GM18517 (cell line): ENCODE measurements around the gene KLHL29.

Experiments used
- ATAC-seq: cut with Tn5 transposase; IDR thresholded peaks from one replicate; pipeline ENCODE4 v1.9.1; 2021; ENCODE audit warnings: mild to moderate bottlenecking, moderate library complexity; ENCODE audit not compliant: unreplicated experiment

The KLHL29 gene

DNA sequence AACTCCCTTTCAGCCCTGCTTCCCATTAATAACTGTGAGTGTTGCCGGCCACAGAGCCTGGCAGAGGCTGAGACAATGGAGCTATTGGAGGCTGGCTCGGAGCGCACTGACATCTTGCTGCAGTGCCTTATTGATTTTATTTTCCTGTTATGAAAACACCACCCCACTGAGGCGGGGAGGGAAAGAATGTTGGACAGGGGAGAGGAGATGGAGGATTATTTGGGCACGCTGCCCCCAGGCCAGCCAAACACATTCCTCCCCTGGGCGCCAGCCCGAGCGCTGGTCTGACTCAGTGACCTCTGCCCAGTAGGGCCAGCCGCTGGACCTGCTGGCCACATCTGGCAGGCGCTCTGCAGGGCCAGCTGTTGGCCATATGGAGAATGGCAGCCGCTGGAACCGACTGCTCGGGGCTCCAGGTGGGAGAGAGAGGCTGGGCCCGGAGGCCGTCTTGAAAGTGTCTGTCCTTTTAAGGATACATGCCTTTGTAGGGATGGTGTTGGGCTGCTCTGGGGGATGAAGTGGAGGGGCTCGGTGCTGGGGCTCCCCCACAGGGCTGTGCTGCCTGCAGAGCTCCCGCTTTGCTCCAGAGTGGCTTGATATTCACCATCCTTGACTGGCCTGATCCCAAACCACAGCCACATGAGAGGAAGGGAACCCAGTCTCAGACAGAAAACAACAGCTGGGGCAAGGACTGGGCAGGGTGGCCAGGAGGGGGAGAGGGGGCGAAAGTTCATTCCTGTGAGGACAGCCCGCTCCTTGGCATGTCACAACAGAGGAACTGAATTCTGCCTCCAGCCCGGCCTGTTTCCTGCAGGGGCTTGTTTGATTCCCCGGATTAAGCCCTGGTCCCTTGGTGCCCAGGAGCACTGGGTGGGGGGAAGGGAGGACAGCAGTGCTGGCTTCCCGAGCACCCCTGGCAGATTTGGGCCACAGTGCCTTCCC lies 179.0 kb downstream of the KLHL29 start:
- ATAC-seq: no peak

DNA sequence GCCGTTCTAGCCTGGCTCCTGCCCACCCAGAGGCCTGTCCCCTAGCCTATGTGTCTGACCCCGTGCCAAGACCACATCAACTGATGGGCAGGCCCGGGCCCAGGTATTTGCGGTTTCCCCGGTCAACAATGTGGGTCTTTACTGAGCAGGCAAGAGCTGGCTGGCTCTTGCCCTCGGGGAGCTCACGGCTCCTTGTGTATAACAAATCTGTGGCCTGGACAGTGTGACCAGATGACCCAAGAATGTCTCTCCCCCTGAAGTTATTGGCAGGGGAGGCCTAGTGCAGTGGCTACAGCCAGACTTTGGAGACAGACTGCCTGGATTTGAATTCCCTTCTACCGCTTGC lies 179.6 kb downstream of the KLHL29 start:
- ATAC-seq: no peak

DNA sequence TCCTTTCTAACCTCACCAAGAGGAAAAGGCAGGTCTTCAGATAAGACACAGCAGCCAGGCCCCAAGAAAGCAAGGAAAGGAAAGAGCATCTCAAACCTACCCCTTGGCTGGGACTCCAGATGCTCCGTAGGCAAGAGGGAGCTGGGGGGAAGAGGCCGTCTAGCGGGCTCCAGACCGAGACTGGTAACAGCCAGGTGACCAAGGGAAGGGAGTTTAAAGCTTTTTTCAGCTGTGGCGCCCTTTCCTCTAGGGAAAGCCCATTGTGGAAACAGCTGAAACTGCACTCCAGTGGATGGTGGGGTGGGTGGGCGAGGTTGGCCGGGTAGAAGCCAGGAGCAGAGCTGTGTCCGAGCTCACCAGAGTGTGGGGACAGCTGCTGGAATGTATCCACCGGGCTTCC lies 180.4 kb downstream of the KLHL29 start:
- ATAC-seq: no peak

DNA sequence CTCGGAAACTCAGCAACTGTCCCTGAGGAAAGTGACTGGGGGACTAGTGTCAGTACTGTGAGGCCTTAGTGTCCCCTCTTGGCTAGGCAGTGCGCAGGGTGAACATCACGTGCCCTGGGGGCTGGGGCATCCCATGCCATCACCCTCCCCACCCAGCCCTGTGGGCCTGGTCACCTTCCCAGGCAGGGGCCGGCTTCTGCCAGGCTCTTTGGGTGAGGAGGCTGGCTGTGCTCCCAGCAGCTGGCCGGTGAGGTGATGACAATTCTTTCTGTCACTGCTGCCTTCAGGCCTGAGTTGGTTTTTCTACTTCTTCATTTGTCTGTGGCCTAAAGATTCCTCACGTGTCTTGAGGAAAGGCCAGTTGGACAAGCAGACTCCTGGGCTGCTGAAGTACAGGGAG lies 180.8 kb downstream of the KLHL29 start:
- ATAC-seq: no peak

DNA sequence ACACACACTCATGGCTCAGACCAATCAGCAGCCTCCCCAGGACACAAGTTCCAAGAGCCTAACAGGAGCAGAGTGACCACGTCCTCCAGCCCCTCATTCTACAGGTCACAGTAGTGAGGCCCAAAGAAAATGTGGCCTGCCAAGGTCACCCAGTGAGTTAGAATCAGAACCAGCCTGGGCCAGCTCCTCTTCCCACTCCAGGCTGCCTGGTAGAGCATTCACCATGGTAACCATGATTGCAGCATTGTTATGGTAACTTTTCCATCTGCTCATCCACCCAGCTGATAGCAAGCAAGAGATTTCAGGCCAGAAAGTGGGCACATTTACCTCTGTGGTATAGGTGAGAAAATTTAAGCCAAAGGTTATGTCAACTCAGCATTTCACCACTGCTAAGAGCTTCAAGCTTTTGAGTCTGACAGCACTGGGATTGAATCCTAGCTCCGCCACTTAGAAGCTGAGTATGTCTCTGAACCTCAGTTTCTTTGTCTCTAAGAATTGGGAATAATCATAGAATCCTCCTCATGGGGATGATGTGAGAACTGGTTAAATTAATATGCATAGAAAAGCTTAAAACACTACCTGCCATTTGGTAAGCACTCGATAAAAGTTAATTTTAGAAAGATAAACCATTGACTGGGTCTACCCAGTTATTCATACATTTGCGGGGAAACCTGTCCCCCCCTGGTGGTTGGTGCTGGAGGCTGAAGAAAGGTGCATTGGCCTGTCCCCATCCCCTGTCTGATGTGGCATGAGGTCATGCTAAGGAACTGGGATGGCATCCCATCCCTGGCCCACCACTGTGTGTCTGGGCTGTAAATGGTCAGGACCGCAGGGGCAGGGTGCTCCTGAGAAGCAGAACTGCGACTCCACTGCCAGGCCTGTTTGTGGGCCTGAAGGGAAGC lies 181.5 kb downstream of the KLHL29 start:
- ATAC-seq: no peak

DNA sequence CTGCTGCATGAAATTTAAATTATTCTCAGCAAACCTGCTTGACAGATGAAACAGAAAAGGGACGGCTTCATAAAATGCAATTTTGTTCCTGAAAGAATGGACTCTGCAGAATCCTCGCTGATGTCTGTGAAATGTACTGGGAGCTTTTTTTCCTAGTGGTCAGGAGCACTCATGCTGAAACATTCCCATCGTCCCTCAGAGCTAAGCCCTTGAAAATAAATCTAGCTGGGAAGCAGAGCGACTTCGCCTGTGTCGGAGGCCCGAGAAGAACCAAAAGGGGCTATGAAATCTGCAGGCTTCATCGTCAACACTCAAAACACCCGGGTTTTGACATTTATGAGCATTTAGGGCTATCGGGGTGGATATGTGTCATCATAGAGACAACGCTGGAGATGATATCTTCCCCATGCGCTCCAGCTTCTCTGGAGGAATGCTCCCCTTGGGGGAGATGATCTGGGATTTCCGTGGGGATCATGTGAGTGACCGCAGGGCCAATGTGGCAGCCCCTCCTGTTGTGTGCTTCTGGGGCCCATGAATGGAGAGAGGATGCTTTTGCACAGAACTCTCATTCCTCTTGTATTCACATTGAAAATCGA lies 182.3 kb downstream of the KLHL29 start:
- no peak for ATAC-seq

DNA sequence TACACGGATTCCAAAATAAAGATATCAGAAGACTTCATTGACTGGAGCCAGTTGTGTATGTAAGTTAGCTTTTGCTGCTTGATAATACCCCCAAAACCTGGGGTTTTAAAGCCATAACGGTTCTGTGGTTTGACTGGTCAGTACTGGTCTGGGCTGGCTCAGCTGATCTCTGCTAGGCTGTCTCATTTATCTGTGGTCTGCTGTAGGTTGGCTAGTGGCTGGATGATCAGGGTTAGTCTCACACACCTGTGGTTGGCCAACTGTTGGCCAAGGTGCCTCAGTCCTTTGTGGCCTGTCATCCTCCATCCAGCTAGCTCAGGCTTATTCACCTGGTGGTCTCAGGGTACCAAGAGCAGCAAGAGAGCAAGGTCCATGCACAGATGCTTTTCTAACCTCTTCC lies 183.2 kb downstream of the KLHL29 start:
- no peak for ATAC-seq

DNA sequence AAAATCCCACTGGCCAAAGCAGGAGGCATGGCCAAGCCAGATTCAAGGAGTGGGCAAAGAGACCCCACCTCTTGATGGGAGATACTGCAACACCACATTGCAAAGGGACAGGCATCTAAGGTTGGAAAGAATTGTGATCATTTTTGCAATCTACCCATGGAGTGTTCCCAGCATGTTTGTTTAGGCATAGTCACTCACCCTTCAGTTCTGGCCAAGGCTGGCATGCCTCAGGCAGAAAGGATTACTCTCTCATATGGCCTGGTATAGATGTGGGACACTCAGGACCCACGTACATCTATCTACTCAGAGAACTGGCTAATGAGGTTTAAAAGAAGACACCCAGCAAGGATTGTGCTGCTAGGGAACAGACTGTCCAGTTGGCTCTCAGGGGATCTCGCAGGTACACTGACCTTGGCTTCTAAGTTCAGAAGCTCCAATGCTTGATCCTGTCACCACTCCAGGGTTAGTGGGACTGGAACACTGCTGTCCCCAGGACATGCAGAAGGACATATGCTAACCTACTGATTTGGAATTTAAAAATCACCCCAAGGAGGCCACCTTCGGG lies 183.7 kb downstream of the KLHL29 start:
- ATAC-seq: no peak

DNA sequence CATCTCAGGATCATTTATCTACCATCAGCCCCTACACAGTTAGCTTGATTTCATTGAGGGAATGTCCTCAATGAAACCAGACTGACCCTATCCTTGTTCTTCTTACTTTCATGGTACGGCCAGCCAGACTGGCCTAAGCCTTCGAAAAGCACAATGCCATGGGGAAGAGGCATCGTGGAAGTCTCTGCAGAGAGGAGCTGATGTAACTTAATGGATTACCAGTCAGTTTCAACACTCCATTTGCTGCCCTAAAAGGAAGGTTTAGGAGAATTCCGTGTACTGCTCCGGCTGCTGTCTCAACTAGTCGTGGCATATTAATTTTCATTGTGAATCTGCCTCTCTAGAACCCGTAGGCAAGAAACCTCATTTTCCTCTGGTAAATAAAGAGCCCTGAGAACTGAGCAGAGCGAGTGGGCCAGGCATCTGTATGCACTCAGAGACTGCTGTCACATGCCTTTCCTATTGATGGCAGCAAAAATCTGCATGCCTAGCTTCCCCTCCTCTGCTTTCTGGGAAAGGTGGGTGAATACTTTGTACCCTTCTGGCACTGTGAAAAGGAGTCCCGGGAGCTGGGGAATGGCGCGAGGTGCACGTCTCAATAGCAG lies 184.9 kb downstream of the KLHL29 start:
- ATAC-seq: no peak

DNA sequence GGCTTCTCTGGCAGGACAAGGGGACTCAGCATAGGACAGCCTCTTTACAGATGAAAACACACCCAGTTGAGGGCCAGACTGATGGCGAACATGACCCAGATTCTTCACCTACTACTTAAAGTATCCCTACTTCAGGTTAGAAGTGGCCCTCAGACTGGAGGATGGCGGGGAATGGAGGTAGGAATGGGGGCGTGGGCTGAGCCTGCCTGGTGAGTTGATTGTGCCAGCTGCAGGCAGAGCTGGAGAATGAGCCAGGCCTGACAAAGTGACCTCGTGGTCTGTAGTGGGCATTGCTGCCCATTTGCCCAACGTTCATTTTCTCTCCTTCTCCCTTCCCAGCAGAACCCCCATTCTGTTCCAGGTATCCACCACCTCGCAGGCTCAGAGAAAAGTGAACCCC lies 186.1 kb downstream of the KLHL29 start:
- ATAC-seq: no peak

DNA sequence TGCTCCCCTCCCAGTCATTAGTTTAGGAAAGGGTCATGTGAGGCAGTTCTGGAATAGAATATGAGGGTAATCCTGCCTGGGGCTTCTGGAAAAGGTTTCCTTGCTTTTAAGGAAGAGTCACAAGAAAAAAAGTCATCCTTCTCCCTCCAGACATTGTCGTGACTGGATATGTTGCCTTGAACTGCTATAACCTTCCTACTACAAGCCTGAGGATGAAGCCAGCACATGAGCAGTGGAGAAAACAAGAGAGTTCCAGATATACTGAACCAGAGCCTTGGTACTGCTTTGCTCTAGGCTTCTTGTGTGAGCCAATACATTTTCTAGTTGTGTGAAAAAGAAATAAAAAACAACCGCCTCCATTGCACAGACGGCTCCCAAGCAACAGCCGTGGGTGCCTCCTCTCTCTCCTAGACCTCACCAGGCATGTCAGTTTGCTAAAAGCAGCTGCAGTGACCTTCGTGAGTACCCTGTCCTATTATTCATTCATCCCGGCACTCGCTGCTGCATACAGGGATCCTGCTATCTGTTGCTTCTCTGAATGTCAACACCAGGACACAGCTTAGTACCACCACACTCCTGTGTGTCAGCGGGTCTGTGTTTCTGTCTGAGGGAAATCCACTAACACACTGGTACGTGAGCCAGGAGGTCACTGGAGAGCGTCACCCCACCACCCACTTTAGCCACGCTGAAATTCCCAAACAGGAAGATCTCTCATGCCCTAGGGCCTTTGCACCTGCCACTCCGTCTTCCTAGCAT lies 186.7 kb downstream of the KLHL29 start:
- no peak for ATAC-seq

DNA sequence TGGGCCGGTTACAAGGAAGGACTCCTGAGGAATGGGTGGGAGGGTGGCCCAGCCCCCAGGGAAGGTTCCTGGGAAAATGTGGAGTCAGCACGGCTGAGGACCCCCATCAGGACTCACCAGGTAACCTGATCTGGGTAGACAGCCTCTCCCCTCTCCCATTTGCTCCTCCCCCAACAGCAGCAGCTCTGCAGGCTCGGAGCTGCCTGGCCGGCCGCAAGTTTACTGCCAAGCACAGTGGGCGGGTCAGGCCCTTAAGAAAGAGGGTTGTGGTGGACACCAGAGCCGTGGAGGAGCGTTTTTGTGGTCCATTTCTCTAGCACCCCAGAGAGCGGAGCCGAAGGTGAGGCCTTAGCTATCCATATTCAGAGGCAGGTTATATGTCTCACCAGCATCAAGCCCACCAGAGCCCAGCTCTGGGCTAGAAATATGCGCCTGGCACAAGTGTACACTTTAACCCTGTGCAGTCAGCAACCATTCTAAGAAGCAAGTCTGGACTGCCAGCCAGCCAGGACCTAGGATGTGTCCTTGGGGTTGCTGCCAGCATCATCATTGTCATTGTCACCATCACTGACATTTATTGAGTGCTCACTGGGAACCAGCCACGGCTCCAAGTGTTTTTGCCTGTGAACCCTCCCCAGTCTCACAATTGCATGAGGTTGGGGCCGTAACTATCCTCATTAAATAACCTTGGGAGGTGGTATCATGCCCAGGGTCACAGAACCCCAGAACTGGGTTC lies 190.1 kb downstream of the KLHL29 start:
- ATAC-seq: no peak

DNA sequence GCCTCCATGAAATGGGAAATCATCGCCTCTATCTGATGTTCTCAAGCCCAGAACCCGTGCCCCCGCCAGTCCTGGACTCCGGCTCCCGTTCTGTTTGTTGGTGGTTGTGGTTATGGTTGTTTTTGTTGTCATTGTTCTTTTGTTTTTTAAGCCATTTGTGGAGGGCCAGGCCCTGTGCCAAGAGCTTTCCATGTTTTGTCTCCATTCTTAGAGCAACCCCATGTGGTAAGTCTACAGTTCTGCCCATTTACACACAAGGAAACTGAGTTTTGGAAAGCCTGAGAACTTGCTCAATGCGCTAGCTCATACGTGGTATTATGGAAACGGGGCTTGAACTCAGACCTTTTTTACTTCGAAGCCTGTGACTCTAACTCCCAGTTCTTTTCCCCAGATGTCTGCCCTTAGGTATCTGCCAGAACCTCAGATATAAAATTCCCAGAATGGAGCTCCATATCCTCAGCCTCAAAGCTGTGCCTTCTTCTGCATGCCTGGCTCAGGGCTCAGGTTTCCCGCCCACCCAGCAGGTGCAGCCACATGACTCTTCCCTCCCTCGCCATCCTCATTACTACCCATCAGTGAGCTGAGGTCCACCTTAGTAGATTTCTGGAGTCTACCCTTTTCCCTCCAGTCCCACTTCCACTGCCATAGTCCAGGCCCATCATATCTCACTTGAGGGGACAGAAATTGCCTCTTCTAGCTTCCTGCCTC lies 194.1 kb downstream of the KLHL29 start:
- no peak for ATAC-seq

DNA sequence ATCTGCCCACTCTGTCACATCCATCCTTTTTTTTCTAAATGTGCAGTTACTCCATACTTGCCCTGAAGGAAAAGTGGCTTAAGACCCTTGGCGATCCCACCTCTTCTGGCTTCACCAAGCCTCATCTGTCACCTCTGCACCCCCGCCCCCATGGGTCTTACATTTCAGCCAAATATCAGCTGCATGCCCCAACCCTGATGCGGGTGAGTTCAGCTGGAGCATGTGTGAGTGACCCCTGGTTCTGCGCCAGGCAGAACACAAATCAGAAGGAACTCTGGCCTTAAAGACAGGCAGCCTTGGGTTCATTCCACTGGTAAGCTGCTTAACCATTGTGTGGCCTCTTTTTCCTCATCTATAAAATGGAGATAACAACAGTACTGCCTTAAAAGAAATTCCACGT lies 194.7 kb downstream of the KLHL29 start:
- ATAC-seq: no peak

DNA sequence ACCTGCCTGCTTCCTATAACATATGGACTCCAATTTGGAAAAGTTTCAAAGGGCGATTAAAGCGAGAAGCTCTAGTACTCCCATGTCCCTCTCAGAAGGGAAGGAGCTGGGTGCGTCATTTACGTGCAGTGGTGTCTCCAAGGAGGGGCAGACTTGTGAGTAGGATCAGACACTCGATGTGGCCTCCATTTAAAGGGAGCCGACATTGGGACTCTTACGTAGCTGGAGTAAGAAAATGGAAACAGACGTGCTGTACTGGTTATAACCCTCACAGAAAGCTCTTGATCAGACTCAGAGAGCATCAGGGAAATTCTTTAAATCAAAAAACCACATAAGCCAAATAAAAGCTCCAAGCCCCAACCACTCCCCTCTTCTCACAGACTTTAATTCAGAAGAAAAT lies 198.5 kb downstream of the KLHL29 start:
- ATAC-seq: no peak

DNA sequence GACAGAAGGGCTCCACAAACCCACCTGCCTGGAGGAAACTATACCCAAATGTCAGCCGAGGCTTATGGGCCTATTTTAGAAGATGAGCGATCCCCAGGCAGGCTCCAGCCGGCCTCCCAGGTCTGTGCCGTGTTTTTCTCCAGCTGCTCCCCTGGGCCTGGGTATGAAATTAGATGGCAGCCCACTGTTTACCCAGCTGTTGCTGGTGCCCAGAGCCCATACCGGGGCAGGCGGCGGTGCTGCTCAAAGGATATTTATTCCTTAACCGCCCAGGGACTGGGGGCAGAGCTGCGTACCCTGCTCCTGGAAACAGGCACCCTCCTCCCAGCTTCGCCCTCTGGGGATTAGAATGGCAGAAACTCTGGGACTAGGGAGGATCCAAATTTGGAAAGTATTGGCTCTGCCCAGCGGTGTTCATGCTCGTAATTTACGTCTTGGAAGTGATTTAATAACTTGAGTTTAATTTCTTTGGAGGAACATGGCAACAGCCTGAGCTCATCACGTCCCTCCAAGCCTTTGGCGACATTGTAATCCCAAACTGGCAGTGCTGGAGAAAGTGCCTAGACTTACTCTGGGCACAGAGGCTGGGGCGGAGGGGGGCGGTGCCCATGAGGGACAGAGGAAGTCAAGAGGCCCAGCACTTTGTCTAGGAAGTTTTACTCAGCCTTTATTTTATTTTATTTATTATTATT lies 199.2 kb downstream of the KLHL29 start:
- no peak for ATAC-seq

DNA sequence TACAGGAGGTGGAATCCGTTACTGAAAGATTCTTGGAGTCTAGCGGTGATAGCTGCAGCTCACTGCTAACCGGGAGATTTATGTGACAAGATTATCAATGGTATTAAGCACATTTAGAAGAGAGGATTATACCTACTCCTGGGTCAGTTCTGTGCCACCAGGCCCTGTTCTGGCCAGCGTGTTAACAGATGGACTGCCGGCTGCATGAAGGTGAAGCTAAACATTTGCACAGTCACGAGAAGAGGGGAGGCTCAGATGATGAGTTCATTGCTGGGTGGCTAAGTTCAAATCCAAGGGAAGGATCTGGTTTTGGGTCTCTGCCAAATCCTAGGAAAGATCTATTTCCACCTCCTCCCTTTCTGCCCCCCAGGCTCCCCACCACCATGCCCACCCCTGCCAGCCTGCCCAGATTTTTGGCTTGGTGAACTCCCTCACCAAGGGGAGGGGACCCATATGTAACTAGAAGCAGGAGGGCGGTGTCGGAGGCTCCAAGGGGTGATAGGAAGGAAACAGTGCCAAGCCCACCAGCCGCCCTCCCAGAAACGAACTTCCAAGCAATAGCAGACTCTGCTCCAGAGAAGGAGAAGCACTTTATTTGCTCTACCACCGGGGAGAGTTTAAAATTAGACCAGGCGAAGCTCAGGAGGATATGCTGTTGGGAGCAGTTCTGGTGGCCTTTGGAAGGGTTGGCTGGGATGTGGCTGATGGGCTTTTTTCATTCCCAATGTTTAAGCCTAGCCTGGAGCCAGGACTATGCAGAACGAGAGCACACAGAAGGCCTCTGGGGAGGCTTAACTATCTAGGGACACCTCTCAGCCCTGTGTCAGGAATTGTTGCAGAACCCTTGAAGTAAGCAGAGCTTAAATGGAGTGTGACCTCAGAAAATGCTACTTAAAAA lies 200.5 kb downstream of the KLHL29 start:
- no peak for ATAC-seq
